A549 (cell line): ENCODE data around the gene TOGARAM2. TPM values are rescaled to one million over a fixed set of nuclear protein-coding genes. Genes with fewer than 3 reads are reported as not detected.

Source experiments
- ATAC-seq, 2 experiments: fragments of 200-7000 bp in 1 of 2; fragments of >200 bp in 1 of 2; cut with Nextera tagmentation in 1 of 2; cut with Tn5 transposase in 1 of 2; 3 replicates each; pipeline versions ENCODE4 v1.8.0 to v1.9.1; 2018 to 2020; ENCODE audit warnings: mild to moderate bottlenecking in 1 of 2, moderate library complexity in 1 of 2
- CTCF ChIA-PET: fragments of 300-600 bp; sonication (Branson Sonifier 250); formaldehyde crosslinking; extraction: SDS; loops from one replicate; lab custom pipeline; 2021; ENCODE audit warnings: antibody characterized with exemption, inconsistent platforms; lab: Yijun Ruan, JAX
- POLR2A ChIA-PET: fragments of 350-600 bp; formaldehyde crosslinking; extraction: SDS; loops from one replicate; lab custom pipeline; 2021; ENCODE audit warnings: antibody characterized with exemption, inconsistent platforms; lab: Yijun Ruan, JAX
- DNase-seq, 2 experiments: peaks; one replicate each; pipeline versions ENCODE4 v3.0.0 to v3.0.0-alpha.2; 2011 to 2016; ENCODE audit warnings: low read depth in 1 of 2, low spot score in 1 of 2
- FAIRE-seq: peaks from 2 replicates; lab custom pipeline; 2011; peaks lifted over from hg19 to GRCh38; lab: Jason Lieb, UNC
- H3K27ac ChIP-seq, 2 experiments: fragments of >200 bp; sonication (Bioruptor Twin); formaldehyde crosslinking; 3 replicates each; pipeline ENCODE4 v1.5.1; 2016 to 2017
- H3K4me1 ChIP-seq: fragments of >200 bp; sonication (Bioruptor Twin); formaldehyde crosslinking; 3 replicates; pipeline ENCODE4 v1.6.1; 2016
- H3K4me2 ChIP-seq: fragments of >200 bp; sonication (Bioruptor Twin); formaldehyde crosslinking; 3 replicates; pipeline ENCODE4 v1.6.1; 2016
- H3K4me3 ChIP-seq: fragments of >200 bp; sonication (Bioruptor Twin); formaldehyde crosslinking; 3 replicates; pipeline ENCODE4 v1.5.1; 2016
- H3K9me3 ChIP-seq: fragments of >200 bp; sonication (Bioruptor Twin); formaldehyde crosslinking; 3 replicates; pipeline ENCODE4 v1.6.1; 2016
- CBX8 ChIP-seq: fragments of 200-600 bp; sonication (generic); IDR thresholded peaks from 2 replicates; pipeline ENCODE4 v1.6.1; 2016
- FOXS1 ChIP-seq: fragments of 250-450 bp; sonication (Bioruptor Pico); IDR thresholded peaks from 2 replicates; pipeline ENCODE4 v1.5.0; 2020; ENCODE audit warnings: mild to moderate bottlenecking, moderate library complexity
- HOXA7 ChIP-seq: fragments of 250-450 bp; sonication (Bioruptor Pico); IDR thresholded peaks from 2 replicates; pipeline ENCODE4 v1.5.0; 2020; ENCODE audit warnings: mild to moderate bottlenecking, moderate library complexity
- HOXB13 ChIP-seq: fragments of 250-450 bp; sonication (Bioruptor Pico); IDR thresholded peaks from 2 replicates; pipeline ENCODE4 v1.5.0; 2020; ENCODE audit warnings: low read depth, mild to moderate bottlenecking, moderate library complexity
- JUNB ChIP-seq: fragments of >200 bp; sonication (Bioruptor Twin); formaldehyde crosslinking; IDR thresholded peaks from 2 replicates; pipeline ENCODE4 v1.6.1; 2016
- NPAS2 ChIP-seq: fragments of 250-450 bp; sonication (Bioruptor Pico); IDR thresholded peaks from 2 replicates; pipeline ENCODE4 v1.8.0; 2022; ENCODE audit warnings: mild to moderate bottlenecking, moderate library complexity, borderline replicate concordance
- NR3C1 ChIP-seq: fragments of >200 bp; sonication (Bioruptor Twin); formaldehyde crosslinking; IDR thresholded peaks from 3 replicates; pipeline ENCODE4 v1.6.1; 2017
- RFX5 ChIP-seq: fragments of 450-650 bp; IDR thresholded peaks from 2 replicates; pipeline ENCODE4 v1.7.1; 2014; ENCODE audit warnings: antibody characterized with exemption, mild to moderate bottlenecking, moderate library complexity
- ZFP36 ChIP-seq: fragments of 450-650 bp; IDR thresholded peaks from 2 replicates; pipeline ENCODE4 v1.6.1; 2014; ENCODE audit warnings: borderline replicate concordance; ENCODE audit not compliant: partially characterized antibody
- ZNF302 ChIP-seq: fragments of 250-450 bp; sonication (Bioruptor Pico); IDR thresholded peaks from 2 replicates; pipeline ENCODE4 v1.9.0; 2021; ENCODE audit warnings: inconsistent platforms, mild to moderate bottlenecking, moderate library complexity
- WGBS: methylation state at CpG from one replicate; pipeline ENCODE4 v1.1.6; 2017; ENCODE audit errors: missing lambda C conversion rate; 5-methylcytosine and 5-hydroxymethylcytosine counted together
- polyA plus RNA-seq, 4 experiments: library from polyadenylated mRNA; depleted of rRNA in 3 of 4; stranded (reverse); fragments of >200 nt; fragmentation: RNase III in 1 of 4; extraction: RNeasy Plus Mini Kit Qiagen cat#74134 plus additional on column Dnase treatment in 1 of 4; gene quantifications; 2 replicates in 3 of 4; 3 replicates in 1 of 4; pipeline ENCODE4 v1.2.3, GENCODE V29; 2011 to 2017
- TF ChIP-seq, protein P1 (sequence below): fragments of 150-350 bp; IDR thresholded peaks from 2 replicates; pipeline ENCODE4 v1.6.1; 2014; ENCODE audit warnings: low read depth, mild to moderate bottlenecking, low read length
- TF ChIP-seq, protein P2 (sequence below): IDR thresholded peaks from 2 replicates; pipeline ENCODE4 v1.6.1; 2012
- TF ChIP-seq, protein P3 (sequence below): fragments of 200-600 bp; sonication (generic); IDR thresholded peaks from 2 replicates; pipeline ENCODE4 v1.6.1; 2016; ENCODE audit warnings: antibody characterized with exemption, mild to moderate bottlenecking, moderate library complexity
- TF ChIP-seq, protein P4 (sequence below): fragments of >200 bp; sonication (Bioruptor Twin); formaldehyde crosslinking; IDR thresholded peaks from 3 replicates; pipeline ENCODE4 v1.6.1; 2016
- TF ChIP-seq, protein P5 (sequence below): IDR thresholded peaks from 2 replicates; pipeline ENCODE4 v1.6.1; 2012; ENCODE audit warnings: low read depth, borderline replicate concordance
- TF ChIP-seq, protein P6 (sequence below): IDR thresholded peaks from 2 replicates; pipeline ENCODE4 v1.6.1; 2012

Gene TOGARAM2
- polyA plus RNA-seq, 2 of the 4 experiments (the other 2 are of a cell fraction) = 0.14 to 0.35 TPM

DNA sequence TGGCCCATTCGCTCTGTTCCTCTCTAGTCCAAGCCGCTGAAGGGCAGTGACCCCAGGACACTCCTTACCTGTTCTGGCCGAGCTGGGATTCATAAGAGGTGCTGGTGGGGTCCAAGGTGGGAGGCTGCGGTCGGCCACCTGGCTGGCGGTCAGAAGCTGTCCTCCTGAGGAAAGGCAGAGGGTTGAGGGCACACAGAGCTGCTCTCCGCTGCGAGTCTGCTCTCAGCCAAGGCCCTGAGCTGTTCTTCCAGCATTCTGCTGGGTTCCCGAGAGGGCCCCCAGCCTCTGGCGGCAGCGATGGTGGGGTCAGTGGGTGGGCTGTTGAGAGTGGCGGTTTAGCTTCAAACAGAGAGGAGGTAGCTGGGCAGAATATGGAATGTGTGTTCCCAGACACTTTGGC, 89.4 kb downstream of the TOGARAM2 start (continued):
- TF ChIP-seq, protein P1, sequence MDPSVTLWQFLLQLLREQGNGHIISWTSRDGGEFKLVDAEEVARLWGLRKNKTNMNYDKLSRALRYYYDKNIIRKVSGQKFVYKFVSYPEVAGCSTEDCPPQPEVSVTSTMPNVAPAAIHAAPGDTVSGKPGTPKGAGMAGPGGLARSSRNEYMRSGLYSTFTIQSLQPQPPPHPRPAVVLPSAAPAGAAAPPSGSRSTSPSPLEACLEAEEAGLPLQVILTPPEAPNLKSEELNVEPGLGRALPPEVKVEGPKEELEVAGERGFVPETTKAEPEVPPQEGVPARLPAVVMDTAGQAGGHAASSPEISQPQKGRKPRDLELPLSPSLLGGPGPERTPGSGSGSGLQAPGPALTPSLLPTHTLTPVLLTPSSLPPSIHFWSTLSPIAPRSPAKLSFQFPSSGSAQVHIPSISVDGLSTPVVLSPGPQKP = no peak
- TF ChIP-seq FOXS1 (no peak), ZNF302 (no peak), HOXA7 (CRISPR knock-in tag) (no peak), NR3C1 (no peak)
- TF ChIP-seq, protein P2, sequence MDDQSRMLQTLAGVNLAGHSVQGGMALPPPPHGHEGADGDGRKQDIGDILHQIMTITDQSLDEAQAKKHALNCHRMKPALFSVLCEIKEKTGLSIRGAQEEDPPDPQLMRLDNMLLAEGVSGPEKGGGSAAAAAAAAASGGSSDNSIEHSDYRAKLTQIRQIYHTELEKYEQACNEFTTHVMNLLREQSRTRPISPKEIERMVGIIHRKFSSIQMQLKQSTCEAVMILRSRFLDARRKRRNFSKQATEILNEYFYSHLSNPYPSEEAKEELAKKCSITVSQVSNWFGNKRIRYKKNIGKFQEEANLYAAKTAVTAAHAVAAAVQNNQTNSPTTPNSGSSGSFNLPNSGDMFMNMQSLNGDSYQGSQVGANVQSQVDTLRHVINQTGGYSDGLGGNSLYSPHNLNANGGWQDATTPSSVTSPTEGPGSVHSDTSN = no peak

DNA sequence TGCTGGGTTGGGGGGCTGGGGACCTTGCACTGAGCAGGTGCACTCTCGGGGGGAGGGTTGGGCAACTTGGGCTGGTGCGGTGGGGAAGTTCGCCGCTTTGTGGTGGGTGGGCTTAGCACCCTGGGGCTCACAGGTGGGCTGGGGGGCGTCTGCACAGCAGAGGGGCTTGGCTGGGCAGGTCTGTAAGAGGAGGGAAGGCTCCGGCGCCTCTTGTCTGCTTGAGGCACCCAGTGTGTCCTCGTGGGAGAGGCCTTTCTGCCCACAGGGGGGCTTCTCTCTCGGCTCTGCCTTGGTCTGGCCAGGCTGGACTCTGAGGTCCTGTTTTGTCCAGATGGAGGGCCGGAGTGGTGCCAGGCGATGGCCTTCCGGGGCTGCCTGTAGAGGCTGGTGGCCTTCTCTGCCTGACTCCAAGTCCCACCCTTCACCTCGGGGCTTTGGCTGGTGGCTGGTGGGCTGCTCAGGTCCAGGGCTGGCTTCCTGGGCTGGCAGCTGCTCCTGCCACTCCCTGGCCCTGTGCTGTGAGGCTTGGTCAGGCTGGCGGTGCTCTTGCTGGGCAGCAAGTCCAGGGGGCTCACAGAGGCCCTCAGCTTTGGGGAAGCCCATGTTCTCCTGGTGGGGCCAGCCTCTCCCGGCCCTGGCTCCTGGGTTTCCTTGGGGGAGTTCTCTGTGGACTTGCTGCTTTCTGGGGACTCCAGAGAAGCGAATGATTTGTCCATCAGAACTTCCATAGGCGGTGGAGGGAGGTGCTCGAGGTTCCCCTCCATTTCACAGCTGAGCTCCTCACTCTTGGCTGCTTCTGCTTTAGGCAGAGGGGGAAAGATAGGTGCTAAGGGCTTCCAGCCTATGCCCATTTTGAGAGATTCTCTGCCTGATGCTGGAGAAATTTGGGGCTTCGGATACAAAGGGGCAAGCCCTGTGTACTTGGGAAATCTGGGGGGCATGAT, 90.2 kb downstream of the TOGARAM2 start:
- 68% methylated on average over 15 of the region's 19 CpGs for WGBS
- ChIA-PET POLR2A (no interaction called here), CTCF (interaction anchor here (1.0 to 1.6 kb wide), 2 partner anchors 8 to 9 kb away, joined by 3 to 4 read pairs; no protein-coding TSS in a partner anchor)
- ATAC-seq (no peak), FAIRE-seq (no peak), DNase-seq (no peak)
- Histone ChIP-seq H3K4me2 (no peak overlapping the region), H3K9me3 (no peaks in the 10 kb centered on the region), H3K4me1 (no peaks in the 10 kb centered on the region), H3K27ac (no peak overlapping the region), H3K4me3 (no peak overlapping the region)
- TF ChIP-seq, protein P3, sequence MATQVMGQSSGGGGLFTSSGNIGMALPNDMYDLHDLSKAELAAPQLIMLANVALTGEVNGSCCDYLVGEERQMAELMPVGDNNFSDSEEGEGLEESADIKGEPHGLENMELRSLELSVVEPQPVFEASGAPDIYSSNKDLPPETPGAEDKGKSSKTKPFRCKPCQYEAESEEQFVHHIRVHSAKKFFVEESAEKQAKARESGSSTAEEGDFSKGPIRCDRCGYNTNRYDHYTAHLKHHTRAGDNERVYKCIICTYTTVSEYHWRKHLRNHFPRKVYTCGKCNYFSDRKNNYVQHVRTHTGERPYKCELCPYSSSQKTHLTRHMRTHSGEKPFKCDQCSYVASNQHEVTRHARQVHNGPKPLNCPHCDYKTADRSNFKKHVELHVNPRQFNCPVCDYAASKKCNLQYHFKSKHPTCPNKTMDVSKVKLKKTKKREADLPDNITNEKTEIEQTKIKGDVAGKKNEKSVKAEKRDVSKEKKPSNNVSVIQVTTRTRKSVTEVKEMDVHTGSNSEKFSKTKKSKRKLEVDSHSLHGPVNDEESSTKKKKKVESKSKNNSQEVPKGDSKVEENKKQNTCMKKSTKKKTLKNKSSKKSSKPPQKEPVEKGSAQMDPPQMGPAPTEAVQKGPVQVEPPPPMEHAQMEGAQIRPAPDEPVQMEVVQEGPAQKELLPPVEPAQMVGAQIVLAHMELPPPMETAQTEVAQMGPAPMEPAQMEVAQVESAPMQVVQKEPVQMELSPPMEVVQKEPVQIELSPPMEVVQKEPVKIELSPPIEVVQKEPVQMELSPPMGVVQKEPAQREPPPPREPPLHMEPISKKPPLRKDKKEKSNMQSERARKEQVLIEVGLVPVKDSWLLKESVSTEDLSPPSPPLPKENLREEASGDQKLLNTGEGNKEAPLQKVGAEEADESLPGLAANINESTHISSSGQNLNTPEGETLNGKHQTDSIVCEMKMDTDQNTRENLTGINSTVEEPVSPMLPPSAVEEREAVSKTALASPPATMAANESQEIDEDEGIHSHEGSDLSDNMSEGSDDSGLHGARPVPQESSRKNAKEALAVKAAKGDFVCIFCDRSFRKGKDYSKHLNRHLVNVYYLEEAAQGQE = no peak
- TF ChIP-seq, protein P4, sequence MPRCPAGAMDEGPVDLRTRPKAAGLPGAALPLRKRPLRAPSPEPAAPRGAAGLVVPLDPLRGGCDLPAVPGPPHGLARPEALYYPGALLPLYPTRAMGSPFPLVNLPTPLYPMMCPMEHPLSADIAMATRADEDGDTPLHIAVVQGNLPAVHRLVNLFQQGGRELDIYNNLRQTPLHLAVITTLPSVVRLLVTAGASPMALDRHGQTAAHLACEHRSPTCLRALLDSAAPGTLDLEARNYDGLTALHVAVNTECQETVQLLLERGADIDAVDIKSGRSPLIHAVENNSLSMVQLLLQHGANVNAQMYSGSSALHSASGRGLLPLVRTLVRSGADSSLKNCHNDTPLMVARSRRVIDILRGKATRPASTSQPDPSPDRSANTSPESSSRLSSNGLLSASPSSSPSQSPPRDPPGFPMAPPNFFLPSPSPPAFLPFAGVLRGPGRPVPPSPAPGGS = no peak
- TF ChIP-seq FOXS1 (no peak), RFX5 (no peak), ZFP36 (no peak), HOXB13 (no peak), CBX8 (no peak), NR3C1 (no peak), JUNB (no peak)
- TF ChIP-seq, protein P5, sequence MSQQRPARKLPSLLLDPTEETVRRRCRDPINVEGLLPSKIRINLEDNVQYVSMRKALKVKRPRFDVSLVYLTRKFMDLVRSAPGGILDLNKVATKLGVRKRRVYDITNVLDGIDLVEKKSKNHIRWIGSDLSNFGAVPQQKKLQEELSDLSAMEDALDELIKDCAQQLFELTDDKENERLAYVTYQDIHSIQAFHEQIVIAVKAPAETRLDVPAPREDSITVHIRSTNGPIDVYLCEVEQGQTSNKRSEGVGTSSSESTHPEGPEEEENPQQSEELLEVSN = no peak

DNA sequence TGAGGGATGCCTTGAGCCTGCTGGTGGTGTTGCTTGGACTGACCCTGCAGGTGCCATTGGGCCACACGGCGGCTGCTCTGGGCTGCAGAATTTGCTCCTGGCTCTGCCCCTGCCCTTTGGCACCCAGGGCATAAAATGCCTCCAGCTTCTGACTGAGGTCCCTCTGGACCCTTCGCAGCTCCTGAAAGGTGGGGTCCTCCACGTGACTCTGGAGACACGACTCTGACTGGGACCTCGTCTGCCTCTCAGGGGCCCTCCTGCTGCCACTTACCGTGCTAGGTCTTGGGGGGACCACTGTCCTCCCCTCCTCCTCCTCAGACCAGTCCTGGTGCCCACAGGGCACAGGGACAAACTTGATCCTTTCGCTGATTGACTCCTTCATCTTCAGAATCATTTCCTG, 91.2 kb downstream of the TOGARAM2 start:
- no peak overlapping the region for H3K27ac ChIP-seq
- ChIA-PET CTCF (interaction anchor here (1.6 kb wide), 1 partner anchor 8 kb away, joined by 4 read pairs; no protein-coding TSS in a partner anchor), POLR2A (no interaction called here)
- 59% methylated on average over 6 of the region's 8 CpGs for WGBS
- TF ChIP-seq, protein P6, sequence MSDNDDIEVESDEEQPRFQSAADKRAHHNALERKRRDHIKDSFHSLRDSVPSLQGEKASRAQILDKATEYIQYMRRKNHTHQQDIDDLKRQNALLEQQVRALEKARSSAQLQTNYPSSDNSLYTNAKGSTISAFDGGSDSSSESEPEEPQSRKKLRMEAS = no peak
- no peak for TF ChIP-seq NPAS2 (CRISPR knock-in tag)
- no peak for TF ChIP-seq ZFP36
- H3K4me2 ChIP-seq = no peak overlapping the region
- H3K9me3 ChIP-seq = no peaks in the 10 kb centered on the region
- ATAC-seq = no peak
- no peak for DNase-seq
- no peaks in the 10 kb centered on the region for H3K4me1 ChIP-seq
- FAIRE-seq = no peak
- H3K4me3 ChIP-seq = no peak overlapping the region
